Measurements from ENCODE around the gene CTAGE4.
"Not testable (repeated sequence)": the region's sequence is repeated elsewhere in the genome, so short reads cannot be mapped to it uniquely, and the experiment has no call there.

DNA sequence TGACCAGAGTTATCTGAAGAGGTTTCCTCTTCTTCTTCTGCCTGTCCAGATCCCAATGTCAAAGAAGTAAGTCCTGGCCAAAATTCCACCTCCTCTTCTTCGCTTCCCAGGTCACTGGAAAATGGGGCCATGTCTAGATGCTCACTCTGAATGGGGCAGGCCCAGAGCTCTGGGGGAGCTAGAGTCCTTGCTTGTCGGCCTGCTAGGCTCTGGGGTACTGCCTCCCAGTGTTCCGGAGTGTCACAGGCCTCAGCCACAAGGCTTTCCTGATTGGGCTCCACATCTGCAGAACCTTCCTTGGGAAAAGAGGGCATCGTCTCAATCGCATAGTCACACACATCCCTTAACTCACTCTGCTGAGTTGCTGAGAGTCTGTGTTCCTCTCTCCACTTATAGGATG, 4.6 kb downstream of the CTAGE4 start:
- TF ChIP-seq, protein P1, sequence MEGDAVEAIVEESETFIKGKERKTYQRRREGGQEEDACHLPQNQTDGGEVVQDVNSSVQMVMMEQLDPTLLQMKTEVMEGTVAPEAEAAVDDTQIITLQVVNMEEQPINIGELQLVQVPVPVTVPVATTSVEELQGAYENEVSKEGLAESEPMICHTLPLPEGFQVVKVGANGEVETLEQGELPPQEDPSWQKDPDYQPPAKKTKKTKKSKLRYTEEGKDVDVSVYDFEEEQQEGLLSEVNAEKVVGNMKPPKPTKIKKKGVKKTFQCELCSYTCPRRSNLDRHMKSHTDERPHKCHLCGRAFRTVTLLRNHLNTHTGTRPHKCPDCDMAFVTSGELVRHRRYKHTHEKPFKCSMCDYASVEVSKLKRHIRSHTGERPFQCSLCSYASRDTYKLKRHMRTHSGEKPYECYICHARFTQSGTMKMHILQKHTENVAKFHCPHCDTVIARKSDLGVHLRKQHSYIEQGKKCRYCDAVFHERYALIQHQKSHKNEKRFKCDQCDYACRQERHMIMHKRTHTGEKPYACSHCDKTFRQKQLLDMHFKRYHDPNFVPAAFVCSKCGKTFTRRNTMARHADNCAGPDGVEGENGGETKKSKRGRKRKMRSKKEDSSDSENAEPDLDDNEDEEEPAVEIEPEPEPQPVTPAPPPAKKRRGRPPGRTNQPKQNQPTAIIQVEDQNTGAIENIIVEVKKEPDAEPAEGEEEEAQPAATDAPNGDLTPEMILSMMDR (IDR thresholded peaks at IDR 0.05; ENCODE audit: insufficient read depth, low read length, poor library complexity, severe bottlenecking): not testable (repeated sequence)
- TF ChIP-seq EZH2phosphoT487 (conservative IDR thresholded peaks at IDR 0.05; ENCODE audit: low read length): not testable (repeated sequence)
